HT1080 (cell line): ENCODE results near the gene GRIN2A. TPM values are rescaled to one million over a fixed set of nuclear protein-coding genes. Genes with fewer than 3 reads are reported as not detected.

Experiments used
- DNase-seq: peaks from one replicate; pipeline ENCODE4 v3.0.0-alpha.2; 2015; ENCODE audit warnings: low read depth
- total RNA-seq: library from RNA; depleted of rRNA; stranded (reverse); fragments of >200 nt; shearing (Covaris generic); gene quantifications from 2 replicates; pipeline ENCODE4 v1.2.3, GENCODE V29; 2014

Gene GRIN2A
- total RNA-seq, 1 experiment from 2014 or later, result not detected

GRCh38 chr16:9867176-9867575, 315.1 kb downstream of the GRIN2A start:
- DNase-seq, result no peak

- no peak for DNase-seq
Observed at GRCh38 chr16:9864461-9864860, 317.8 kb downstream of the GRIN2A start.

GRCh38 chr16:9862327-9862726, 319.9 kb downstream of the GRIN2A start:
- DNase-seq, result no peak

- DNase-seq, result no peak
Observed at GRCh38 chr16:9860876-9861275, 321.4 kb downstream of the GRIN2A start.

GRCh38 chr16:9859701-9860327, 322.4 kb downstream of the GRIN2A start:
- no peak for DNase-seq

GRCh38 chr16:9854675-9855074, 327.6 kb downstream of the GRIN2A start:
- DNase-seq, result peak; percentile 65

GRCh38 chr16:9852003-9852402, 330.2 kb downstream of the GRIN2A start:
- no peak for DNase-seq

- no peak for DNase-seq
Observed at GRCh38 chr16:9850817-9851216, 331.4 kb downstream of the GRIN2A start.

GRCh38 chr16:9849697-9850245, 332.5 kb downstream of the GRIN2A start:
- no peak for DNase-seq

- peak; percentile 18 for DNase-seq
Observed at GRCh38 chr16:9847146-9847545, 335.1 kb downstream of the GRIN2A start.

- DNase-seq, result no peak
Observed at GRCh38 chr16:9846362-9847099, 335.7 kb downstream of the GRIN2A start.

- DNase-seq, result peak; percentile 37
Observed at GRCh38 chr16:9845661-9846361, 336.4 kb downstream of the GRIN2A start.

GRCh38 chr16:9844361-9844760, 337.9 kb downstream of the GRIN2A start:
- peak; percentile 37 for DNase-seq

GRCh38 chr16:9843424-9844018, 338.7 kb downstream of the GRIN2A start:
- DNase-seq, result no peak

- DNase-seq, result no peak
Observed at GRCh38 chr16:9840761-9841665, 341.2 kb downstream of the GRIN2A start.

- DNase-seq, result no peak
Observed at GRCh38 chr16:9837481-9837880, 344.7 kb downstream of the GRIN2A start.

GRCh38 chr16:9836118-9836736, 346.0 kb downstream of the GRIN2A start:
- DNase-seq, result no peak

- DNase-seq, result no peak
Observed at GRCh38 chr16:9827062-9827752, 355.0 kb downstream of the GRIN2A start.

- no peak for DNase-seq
Observed at GRCh38 chr16:9826656-9827055, 355.6 kb downstream of the GRIN2A start.
